GM23338 (cell line): ENCODE data around the gene BHLHE23.

Experiments
- EZH2 ChIP-seq: fragments of 200-600 bp; sonication (generic); IDR thresholded peaks from one replicate; pipeline ENCODE4 v1.8.0; 2017; ENCODE audit warnings: antibody characterized with exemption, mild to moderate bottlenecking, low read depth; ENCODE audit not compliant: unreplicated experiment
- EZH2phosphoT487 ChIP-seq: fragments of 200-600 bp; sonication (generic); IDR thresholded peaks from one replicate; pipeline ENCODE4 v1.8.1; 2018; ENCODE audit warnings: antibody characterized with exemption; ENCODE audit not compliant: unreplicated experiment
- NANOG ChIP-seq: IDR thresholded peaks from 2 replicates; pipeline ENCODE4 v1.6.1; 2016; ENCODE audit warnings: antibody characterized with exemption, borderline replicate concordance
- POLR2AphosphoS5 ChIP-seq: IDR thresholded peaks from 2 replicates; pipeline ENCODE4 v1.6.1; 2016; ENCODE audit warnings: antibody characterized with exemption, low read depth
- ZNF331 ChIP-seq: fragments of 250-450 bp; sonication (Bioruptor Pico); IDR thresholded peaks from 2 replicates; pipeline ENCODE4 v1.5.0; 2020; ENCODE audit warnings: low read depth, mild to moderate bottlenecking, moderate library complexity
- TF ChIP-seq, protein P1 (sequence below), 2 experiments: fragments of 200-600 bp in 1 of 2; sonication (generic) in 1 of 2; conservative IDR thresholded peaks; 2 replicates each; pipeline versions ENCODE4 v1.5.1 to v1.6.1; 2016 to 2017; ENCODE audit warnings: antibody characterized with exemption in 2 of 2, low read depth in 2 of 2, mild to moderate bottlenecking in 2 of 2, moderate library complexity in 1 of 2
- TF ChIP-seq, protein P2 (sequence below): IDR thresholded peaks from one replicate; pipeline ENCODE4 v1.6.1; 2018; ENCODE audit warnings: antibody characterized with exemption; ENCODE audit not compliant: unreplicated experiment
- TF ChIP-seq, protein P3 (sequence below): fragments of 250-450 bp; sonication (Bioruptor Pico); IDR thresholded peaks from 2 replicates; pipeline ENCODE4 v1.5.0; 2020; ENCODE audit warnings: mild to moderate bottlenecking, moderate library complexity
- TF ChIP-seq, protein P4 (sequence below): IDR thresholded peaks from 2 replicates; pipeline ENCODE4 v1.6.1; 2016; ENCODE audit warnings: antibody characterized with exemption

DNA sequence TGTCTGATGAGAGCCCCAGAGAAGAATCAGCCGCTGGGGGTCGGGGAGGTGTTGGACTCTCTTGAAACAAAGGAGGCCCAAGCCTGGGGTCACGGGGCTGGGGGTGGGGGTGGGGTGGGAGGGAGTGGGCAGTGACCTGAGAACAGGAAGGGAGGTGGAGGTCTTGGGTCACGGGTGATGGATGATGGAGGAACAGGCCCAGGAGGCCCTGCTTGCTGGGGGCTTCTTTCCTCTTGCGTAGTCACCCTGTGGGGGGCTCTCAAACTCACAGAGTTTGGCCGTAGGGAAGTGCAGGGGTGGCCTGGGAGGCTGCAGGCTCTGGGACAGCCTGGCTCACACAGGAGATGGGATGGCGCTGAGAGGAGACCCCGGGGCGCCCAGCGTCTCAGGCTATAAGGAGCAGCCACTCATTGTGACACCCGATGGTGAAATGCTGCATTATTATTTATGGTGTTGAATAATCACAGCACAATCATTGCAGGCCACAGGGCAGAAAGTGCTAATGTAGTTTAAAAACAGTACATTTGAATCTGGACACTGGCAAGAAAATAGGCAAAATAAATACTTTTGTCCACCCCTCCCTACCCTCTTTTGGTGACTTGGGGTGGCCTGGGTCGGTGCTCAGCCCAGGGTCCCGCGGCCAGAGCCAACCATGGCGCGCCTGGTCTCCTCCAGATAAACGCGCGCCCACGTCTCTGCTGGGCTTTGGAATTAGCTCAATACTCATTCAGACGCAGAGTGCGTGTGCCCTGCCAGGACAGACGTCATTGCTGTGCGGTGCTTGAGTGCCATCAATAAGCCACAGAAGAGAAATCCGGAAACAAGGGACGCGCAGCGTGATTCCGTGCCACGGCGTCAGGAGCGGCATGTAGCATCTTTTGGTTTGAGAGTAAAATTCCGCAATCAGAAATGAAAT lies 27.3 kb upstream of the BHLHE23 start:
- TF ChIP-seq, protein P1, sequence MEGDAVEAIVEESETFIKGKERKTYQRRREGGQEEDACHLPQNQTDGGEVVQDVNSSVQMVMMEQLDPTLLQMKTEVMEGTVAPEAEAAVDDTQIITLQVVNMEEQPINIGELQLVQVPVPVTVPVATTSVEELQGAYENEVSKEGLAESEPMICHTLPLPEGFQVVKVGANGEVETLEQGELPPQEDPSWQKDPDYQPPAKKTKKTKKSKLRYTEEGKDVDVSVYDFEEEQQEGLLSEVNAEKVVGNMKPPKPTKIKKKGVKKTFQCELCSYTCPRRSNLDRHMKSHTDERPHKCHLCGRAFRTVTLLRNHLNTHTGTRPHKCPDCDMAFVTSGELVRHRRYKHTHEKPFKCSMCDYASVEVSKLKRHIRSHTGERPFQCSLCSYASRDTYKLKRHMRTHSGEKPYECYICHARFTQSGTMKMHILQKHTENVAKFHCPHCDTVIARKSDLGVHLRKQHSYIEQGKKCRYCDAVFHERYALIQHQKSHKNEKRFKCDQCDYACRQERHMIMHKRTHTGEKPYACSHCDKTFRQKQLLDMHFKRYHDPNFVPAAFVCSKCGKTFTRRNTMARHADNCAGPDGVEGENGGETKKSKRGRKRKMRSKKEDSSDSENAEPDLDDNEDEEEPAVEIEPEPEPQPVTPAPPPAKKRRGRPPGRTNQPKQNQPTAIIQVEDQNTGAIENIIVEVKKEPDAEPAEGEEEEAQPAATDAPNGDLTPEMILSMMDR (conservative IDR thresholded peaks at IDR 0.05; ENCODE audit: low read depth in 2 of 2): no peak
- TF ChIP-seq, protein P2, sequence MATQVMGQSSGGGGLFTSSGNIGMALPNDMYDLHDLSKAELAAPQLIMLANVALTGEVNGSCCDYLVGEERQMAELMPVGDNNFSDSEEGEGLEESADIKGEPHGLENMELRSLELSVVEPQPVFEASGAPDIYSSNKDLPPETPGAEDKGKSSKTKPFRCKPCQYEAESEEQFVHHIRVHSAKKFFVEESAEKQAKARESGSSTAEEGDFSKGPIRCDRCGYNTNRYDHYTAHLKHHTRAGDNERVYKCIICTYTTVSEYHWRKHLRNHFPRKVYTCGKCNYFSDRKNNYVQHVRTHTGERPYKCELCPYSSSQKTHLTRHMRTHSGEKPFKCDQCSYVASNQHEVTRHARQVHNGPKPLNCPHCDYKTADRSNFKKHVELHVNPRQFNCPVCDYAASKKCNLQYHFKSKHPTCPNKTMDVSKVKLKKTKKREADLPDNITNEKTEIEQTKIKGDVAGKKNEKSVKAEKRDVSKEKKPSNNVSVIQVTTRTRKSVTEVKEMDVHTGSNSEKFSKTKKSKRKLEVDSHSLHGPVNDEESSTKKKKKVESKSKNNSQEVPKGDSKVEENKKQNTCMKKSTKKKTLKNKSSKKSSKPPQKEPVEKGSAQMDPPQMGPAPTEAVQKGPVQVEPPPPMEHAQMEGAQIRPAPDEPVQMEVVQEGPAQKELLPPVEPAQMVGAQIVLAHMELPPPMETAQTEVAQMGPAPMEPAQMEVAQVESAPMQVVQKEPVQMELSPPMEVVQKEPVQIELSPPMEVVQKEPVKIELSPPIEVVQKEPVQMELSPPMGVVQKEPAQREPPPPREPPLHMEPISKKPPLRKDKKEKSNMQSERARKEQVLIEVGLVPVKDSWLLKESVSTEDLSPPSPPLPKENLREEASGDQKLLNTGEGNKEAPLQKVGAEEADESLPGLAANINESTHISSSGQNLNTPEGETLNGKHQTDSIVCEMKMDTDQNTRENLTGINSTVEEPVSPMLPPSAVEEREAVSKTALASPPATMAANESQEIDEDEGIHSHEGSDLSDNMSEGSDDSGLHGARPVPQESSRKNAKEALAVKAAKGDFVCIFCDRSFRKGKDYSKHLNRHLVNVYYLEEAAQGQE: no peak
- TF ChIP-seq NANOG: no peak
- no peak for TF ChIP-seq EZH2
- TF ChIP-seq POLR2AphosphoS5: no peak
- TF ChIP-seq, protein P3, sequence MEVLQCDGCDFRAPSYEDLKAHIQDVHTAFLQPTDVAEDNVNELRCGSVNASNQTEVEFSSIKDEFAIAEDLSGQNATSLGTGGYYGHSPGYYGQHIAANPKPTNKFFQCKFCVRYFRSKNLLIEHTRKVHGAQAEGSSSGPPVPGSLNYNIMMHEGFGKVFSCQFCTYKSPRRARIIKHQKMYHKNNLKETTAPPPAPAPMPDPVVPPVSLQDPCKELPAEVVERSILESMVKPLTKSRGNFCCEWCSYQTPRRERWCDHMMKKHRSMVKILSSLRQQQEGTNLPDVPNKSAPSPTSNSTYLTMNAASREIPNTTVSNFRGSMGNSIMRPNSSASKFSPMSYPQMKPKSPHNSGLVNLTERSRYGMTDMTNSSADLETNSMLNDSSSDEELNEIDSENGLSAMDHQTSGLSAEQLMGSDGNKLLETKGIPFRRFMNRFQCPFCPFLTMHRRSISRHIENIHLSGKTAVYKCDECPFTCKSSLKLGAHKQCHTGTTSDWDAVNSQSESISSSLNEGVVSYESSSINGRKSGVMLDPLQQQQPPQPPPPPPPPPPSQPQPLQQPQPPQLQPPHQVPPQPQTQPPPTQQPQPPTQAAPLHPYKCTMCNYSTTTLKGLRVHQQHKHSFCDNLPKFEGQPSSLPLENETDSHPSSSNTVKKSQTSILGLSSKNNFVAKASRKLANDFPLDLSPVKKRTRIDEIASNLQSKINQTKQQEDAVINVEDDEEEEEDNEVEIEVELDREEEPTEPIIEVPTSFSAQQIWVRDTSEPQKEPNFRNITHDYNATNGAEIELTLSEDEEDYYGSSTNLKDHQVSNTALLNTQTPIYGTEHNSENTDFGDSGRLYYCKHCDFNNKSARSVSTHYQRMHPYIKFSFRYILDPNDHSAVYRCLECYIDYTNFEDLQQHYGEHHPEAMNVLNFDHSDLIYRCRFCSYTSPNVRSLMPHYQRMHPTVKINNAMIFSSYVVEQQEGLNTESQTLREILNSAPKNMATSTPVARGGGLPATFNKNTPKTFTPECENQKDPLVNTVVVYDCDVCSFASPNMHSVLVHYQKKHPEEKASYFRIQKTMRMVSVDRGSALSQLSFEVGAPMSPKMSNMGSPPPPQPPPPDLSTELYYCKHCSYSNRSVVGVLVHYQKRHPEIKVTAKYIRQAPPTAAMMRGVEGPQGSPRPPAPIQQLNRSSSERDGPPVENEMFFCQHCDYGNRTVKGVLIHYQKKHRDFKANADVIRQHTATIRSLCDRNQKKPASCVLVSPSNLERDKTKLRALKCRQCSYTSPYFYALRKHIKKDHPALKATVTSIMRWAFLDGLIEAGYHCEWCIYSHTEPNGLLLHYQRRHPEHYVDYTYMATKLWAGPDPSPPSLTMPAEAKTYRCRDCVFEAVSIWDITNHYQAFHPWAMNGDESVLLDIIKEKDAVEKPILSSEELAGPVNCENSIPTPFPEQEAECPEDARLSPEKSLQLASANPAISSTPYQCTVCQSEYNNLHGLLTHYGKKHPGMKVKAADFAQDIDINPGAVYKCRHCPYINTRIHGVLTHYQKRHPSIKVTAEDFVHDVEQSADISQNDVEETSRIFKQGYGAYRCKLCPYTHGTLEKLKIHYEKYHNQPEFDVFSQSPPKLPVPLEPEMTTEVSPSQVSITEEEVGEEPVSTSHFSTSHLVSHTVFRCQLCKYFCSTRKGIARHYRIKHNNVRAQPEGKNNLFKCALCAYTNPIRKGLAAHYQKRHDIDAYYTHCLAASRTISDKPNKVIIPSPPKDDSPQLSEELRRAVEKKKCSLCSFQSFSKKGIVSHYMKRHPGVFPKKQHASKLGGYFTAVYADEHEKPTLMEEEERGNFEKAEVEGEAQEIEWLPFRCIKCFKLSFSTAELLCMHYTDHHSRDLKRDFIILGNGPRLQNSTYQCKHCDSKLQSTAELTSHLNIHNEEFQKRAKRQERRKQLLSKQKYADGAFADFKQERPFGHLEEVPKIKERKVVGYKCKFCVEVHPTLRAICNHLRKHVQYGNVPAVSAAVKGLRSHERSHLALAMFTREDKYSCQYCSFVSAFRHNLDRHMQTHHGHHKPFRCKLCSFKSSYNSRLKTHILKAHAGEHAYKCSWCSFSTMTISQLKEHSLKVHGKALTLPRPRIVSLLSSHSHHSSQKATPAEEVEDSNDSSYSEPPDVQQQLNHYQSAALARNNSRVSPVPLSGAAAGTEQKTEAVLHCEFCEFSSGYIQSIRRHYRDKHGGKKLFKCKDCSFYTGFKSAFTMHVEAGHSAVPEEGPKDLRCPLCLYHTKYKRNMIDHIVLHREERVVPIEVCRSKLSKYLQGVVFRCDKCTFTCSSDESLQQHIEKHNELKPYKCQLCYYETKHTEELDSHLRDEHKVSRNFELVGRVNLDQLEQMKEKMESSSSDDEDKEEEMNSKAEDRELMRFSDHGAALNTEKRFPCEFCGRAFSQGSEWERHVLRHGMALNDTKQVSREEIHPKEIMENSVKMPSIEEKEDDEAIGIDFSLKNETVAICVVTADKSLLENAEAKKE (CRISPR knock-in tag): no peak
- no peak for TF ChIP-seq EZH2phosphoT487
- TF ChIP-seq, protein P4, sequence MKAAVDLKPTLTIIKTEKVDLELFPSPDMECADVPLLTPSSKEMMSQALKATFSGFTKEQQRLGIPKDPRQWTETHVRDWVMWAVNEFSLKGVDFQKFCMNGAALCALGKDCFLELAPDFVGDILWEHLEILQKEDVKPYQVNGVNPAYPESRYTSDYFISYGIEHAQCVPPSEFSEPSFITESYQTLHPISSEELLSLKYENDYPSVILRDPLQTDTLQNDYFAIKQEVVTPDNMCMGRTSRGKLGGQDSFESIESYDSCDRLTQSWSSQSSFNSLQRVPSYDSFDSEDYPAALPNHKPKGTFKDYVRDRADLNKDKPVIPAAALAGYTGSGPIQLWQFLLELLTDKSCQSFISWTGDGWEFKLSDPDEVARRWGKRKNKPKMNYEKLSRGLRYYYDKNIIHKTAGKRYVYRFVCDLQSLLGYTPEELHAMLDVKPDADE: no peak
- no peak for TF ChIP-seq ZNF331
